Ramos (cell line): Measurements from ENCODE around the gene HS2ST1.
"Not testable (repeated sequence)": the region's sequence is repeated elsewhere in the genome, so short reads cannot be mapped to it uniquely, and the experiment has no call there.

Experiments used
- in situ Hi-C: fragments of 300-500 bp; cut with MboI; formaldehyde crosslinking; loops from one replicate; pipeline ENCODE4 v1.14.3; 2022; ENCODE audit warnings: low sequenced_read_pairs; ENCODE audit not compliant: unreplicated experiment

Gene HS2ST1

DNA sequence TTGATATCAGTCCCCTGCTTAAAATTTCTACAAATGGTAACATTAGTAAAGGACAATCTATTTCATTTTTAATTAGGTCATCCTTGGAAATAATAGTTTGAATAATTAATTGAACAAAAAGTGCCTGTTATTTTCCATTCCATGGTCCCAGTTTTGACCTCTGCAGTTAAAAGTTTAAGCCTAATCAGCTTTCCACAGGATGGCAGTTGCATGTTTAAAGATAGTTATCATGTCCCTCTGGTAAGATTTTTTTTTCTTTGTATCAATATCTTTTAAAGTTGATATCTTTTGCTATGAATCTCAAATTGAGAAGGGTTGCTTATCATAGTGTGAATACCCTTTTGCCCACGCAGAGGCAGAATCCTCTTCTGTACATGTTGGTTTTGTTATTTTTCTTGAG, 90.4 kb downstream of the HS2ST1 start:
- in situ Hi-C loops: no loop called here

- in situ Hi-C loops: no loop called here
These were observed 92.9 kb downstream of the HS2ST1 start for GRCh38 chr1:87007323-87007722.

DNA sequence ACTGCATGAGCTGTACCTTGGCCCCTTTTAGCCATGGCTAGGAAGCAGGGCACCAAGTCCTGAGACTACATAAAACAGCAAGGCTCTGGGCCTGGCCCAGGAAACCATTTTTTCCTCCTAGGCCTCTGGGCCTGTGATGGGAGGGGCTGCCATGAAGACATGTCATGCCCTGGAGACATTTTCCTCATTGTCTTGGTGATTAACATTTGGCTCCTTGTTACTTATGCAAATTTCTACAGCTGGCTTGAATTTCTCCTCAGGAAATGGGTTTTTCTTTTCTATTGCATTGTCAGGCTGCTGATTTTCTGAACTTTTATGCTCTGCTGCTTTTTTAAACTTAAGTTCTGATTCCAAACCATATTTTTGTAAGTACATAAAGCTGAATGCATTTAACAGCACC, 99.0 kb downstream of the HS2ST1 start:
- in situ Hi-C loops: not testable (repeated sequence)

GRCh38 chr1:87017998-87018672, 103.7 kb downstream of the HS2ST1 start:
- in situ Hi-C loops: no loop called here

DNA sequence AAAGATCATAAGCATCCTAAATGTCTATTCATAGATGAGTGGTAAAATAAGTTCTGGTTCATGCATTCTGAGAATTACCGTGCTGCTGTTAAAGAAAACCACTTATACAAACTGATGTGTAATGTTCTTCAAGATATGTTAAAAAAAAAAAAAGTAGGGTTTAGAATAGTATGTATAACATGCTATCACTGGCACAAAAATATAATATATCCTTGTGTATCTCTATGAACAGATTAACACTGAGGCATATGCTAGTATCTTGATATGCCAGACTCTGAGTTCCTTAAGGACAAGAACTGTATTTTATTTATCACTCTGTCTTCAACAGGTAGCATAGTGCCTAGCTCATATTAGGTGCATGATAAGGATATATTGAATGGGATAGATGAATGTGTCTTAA, 108.9 kb downstream of the HS2ST1 start:
- in situ Hi-C loops: no loop called here

GRCh38 chr1:87024936-87025540, 110.6 kb downstream of the HS2ST1 start:
- in situ Hi-C loops: no loop called here

DNA sequence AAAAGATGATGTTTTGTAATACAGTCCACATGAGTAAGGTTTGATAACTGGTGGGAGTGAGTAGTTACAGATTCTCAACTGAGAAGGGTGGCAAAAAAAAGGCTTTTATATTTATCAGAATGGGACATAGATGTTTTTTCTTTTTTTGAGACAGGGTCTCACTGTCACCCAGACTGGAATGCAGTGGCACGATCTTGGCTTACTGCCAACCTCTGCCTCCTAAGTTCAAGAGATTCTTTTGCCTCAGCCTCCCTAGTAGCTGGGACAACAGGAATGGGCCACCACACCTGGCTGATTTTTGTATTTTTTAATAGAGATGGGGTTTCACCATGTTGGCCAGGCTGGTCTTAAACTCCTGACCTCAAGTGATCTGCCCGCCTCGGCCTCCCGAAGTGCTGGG, 113.1 kb downstream of the HS2ST1 start:
- in situ Hi-C loops: not testable (repeated sequence)

GRCh38 chr1:87028576-87028975, 114.1 kb downstream of the HS2ST1 start:
- in situ Hi-C loops: no loop called here

DNA sequence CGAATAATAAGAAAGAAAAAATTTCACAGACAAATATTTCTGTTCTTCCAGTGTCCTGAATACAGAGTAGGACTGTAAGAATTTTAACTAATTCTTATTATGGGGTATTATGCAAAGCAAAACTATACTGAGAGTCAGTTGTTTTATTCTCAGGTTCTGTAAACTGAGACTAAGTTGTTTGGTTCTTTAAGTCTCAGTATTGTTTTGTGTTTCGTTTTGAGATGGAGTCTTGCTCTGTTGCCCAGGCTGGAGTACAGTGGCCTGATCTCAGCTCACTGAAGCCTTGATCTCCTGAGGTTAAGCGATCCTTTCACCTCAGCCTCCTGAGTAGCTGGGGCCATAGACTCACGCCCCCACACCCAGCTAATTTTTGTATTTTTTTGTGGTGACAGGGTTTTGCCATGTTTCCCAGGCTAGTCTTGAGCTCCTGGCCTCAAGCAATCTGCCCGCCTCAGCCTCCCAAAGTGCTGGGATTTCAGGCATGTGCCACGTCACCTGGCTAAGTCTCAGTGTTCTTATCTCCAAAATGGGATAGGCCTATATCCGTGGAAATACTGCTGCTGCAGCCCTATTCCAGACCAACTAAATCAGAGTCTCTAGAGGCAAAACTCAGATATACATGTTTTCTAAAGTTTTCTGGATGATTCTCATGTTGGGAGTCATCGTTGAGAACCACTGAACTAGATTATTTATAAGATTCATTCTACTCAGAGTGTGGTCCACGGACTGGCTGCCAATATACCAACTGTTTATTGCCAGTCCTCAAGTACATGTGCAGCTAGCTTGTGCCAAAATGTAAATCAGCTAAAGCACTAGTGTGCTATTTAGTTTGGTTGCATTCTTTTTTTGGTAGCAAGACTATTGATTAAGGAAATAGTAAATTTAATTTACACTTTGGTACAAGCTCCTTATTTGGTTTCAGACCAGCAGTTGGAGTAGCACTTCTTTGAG, 116.6 kb downstream of the HS2ST1 start:
- in situ Hi-C loops: no loop called here

GRCh38 chr1:87034351-87034750, 119.9 kb downstream of the HS2ST1 start:
- in situ Hi-C loops: no loop called here

GRCh38 chr1:87039096-87039495, 124.7 kb downstream of the HS2ST1 start:
- in situ Hi-C loops: no loop called here

- in situ Hi-C loops: loop anchor here (10.0 kb wide), 1 partner anchor 117 kb away; no protein-coding TSS in a partner anchor
These were observed 127.8 kb downstream of the HS2ST1 start for GRCh38 chr1:87042111-87042811.

- in situ Hi-C loops: loop anchor here (10.0 kb wide), 1 partner anchor 120 kb away; no protein-coding TSS in a partner anchor
These were observed 130.0 kb downstream of the HS2ST1 start for GRCh38 chr1:87044424-87044823.

DNA sequence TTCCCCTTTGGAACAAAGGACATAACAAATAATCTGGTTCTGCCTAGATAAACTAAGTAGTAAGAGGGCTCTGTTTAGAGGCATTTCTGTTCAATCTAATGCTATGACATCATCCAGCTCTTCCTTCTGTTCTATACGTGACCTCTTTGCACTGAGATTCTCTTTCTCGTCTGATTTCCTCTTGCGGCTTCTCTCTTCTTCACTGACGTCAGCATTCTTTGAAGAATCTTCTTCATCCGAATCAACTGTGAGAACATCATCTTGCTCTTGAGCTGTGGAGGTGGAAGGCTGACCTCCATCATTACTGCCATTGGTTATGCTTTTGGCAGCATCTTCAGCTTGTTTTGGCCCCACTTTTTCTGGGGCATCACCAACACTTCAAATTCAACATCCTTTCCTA, 130.4 kb downstream of the HS2ST1 start:
- in situ Hi-C loops: loop anchor here (10.0 kb wide), 1 partner anchor 120 kb away; no protein-coding TSS in a partner anchor

DNA sequence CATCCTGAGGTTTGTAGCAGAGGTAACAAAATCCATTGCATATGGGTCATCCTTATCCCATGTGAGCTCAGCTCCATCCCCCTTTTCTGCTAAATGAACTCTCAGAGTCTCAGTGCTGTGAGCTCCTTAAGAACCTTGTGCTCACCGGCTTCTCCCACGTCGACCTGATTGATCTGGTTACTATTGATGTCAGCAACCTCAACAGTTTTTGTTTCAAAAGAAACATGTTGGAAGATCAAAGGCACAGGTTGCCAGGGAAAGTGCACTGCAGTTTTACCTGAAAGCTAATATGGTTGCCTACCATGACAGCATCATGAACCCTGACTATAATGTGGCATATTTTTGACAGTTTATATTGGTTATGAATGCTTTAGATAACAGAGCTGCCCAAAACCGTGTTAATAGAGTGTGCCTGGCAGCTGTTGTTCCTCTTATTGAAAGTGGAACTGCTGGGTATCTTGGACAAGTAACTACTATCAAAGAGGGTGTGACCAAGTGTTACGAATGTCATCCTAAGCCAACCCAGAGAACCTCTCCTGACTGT, 131.4 kb downstream of the HS2ST1 start:
- in situ Hi-C loops: loop anchor here (10.0 kb wide), 1 partner anchor 121 kb away; no protein-coding TSS in a partner anchor

- in situ Hi-C loops: loop anchor here (10.0 kb wide), 1 partner anchor 122 kb away; no protein-coding TSS in a partner anchor
These were observed 132.5 kb downstream of the HS2ST1 start for GRCh38 chr1:87046951-87047350.

- in situ Hi-C loops: loop anchor here (10.0 kb wide), 1 partner anchor 123 kb away; no protein-coding TSS in a partner anchor
These were observed 133.8 kb downstream of the HS2ST1 start for GRCh38 chr1:87048237-87048636.

DNA sequence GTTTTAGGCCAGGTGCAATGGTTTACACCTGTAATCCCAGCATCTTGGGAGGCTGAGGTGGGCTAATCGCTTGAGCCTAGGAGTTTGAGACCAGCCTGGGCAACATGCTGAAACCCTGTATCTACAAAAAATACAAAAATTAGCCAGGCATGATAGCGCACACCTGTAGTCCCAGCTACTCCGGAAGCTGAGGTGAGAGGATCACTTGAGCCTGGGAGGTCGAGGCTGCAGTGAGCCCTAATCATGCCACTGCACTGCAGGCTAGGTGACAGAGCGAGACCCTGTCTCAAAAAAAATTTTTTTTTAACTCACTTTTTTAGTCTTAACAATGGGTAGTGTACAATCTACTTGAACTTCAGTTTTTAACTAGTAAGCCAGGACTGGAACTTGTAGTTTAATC, 137.5 kb downstream of the HS2ST1 start:
- in situ Hi-C loops: no loop called here

GRCh38 chr1:87052400-87052799, 138.0 kb downstream of the HS2ST1 start:
- in situ Hi-C loops: no loop called here

- in situ Hi-C loops: no loop called here
These were observed 138.5 kb downstream of the HS2ST1 start for GRCh38 chr1:87052961-87053360.
